H1 (cell line): ENCODE measurements around the gene SLC12A2.

Experiments used
- CTCF ChIP-seq, 3 experiments: IDR thresholded peaks; 1 replicate in 2 of 3; 2 replicates in 1 of 3; pipeline versions ENCODE4 v1.5.1 to v1.6.1; 2011; ENCODE audit warnings: low read length in 3 of 3, mild to moderate bottlenecking in 3 of 3, inconsistent platforms in 2 of 3, low read depth in 1 of 3, moderate library complexity in 1 of 3; ENCODE audit not compliant: insufficient read depth in 1 of 3; ENCODE audit errors: control extremely low read depth in 1 of 3
- HDAC2 ChIP-seq, 2 experiments: fragments of 300-600 bp in 1 of 2; sonication (generic) in 1 of 2; IDR thresholded peaks; 2 replicates each; pipeline ENCODE4 v1.6.1; 2011 to 2012; ENCODE audit warnings: low read depth in 2 of 2, low read length in 2 of 2, mild to moderate bottlenecking in 2 of 2, moderate library complexity in 2 of 2, borderline replicate concordance in 1 of 2, inconsistent platforms in 1 of 2
- JUND ChIP-seq: IDR thresholded peaks from 2 replicates; pipeline ENCODE4 v1.6.1; 2011; ENCODE audit warnings: mild to moderate bottlenecking, improper control_type of control experiment, low read length
- NRF1 ChIP-seq: IDR thresholded peaks from 2 replicates; pipeline ENCODE4 v1.6.1; 2011; ENCODE audit warnings: mild to moderate bottlenecking, low read depth, low read length, improper control_type of control experiment
- POLR2A ChIP-seq, 2 experiments: IDR thresholded peaks; 1 replicate in 1 of 2; 2 replicates in 1 of 2; pipeline ENCODE4 v1.6.1; 2011; ENCODE audit warnings: low read depth in 2 of 2, low read length in 2 of 2, mild to moderate bottlenecking in 2 of 2; ENCODE audit errors: control extremely low read depth in 1 of 2
- POLR2AphosphoS5 ChIP-seq: IDR thresholded peaks from 2 replicates; pipeline ENCODE4 v1.6.1; 2011; ENCODE audit warnings: low read depth, low read length
- YY1 ChIP-seq: IDR thresholded peaks from 2 replicates; pipeline ENCODE4 v1.6.1; 2011; ENCODE audit warnings: low read depth, mild to moderate bottlenecking, low read length

GRCh38 chr5:128118214-128118613 is 34.6 kb downstream of the SLC12A2 start:
- TF ChIP-seq CTCF (IDR thresholded peaks at IDR 0.05; ENCODE audit: control extremely low read depth in 1 of 3, insufficient read depth in 1 of 3, low read depth in 1 of 3, low read length in 3 of 3) (no peak), POLR2A (IDR thresholded peaks at IDR 0.05; ENCODE audit: control extremely low read depth in 1 of 2, low read depth in 2 of 2, low read length in 2 of 2) (no peak), POLR2AphosphoS5 (no peak), JUND (no peak), NRF1 (no peak), YY1 (no peak), HDAC2 (IDR thresholded peaks at IDR 0.05; ENCODE audit: borderline replicate concordance in 1 of 2, low read depth in 2 of 2, low read length in 2 of 2) (no peak)
